Hepatocyte (in vitro differentiated cells): Measurements from ENCODE around the gene MLPH.

Source experiments
- EZH2 ChIP-seq: fragments of 200-600 bp; sonication (generic); IDR thresholded peaks from 2 replicates; pipeline ENCODE4 v1.6.1; 2016; ENCODE audit warnings: antibody characterized with exemption, mild to moderate bottlenecking, borderline replicate concordance
- TF ChIP-seq, protein P1 (sequence below): fragments of 200-600 bp; sonication (generic); IDR thresholded peaks from 2 replicates; pipeline ENCODE4 v1.5.1; 2016; ENCODE audit warnings: antibody characterized with exemption, mild to moderate bottlenecking; ENCODE audit not compliant: poor library complexity

DNA sequence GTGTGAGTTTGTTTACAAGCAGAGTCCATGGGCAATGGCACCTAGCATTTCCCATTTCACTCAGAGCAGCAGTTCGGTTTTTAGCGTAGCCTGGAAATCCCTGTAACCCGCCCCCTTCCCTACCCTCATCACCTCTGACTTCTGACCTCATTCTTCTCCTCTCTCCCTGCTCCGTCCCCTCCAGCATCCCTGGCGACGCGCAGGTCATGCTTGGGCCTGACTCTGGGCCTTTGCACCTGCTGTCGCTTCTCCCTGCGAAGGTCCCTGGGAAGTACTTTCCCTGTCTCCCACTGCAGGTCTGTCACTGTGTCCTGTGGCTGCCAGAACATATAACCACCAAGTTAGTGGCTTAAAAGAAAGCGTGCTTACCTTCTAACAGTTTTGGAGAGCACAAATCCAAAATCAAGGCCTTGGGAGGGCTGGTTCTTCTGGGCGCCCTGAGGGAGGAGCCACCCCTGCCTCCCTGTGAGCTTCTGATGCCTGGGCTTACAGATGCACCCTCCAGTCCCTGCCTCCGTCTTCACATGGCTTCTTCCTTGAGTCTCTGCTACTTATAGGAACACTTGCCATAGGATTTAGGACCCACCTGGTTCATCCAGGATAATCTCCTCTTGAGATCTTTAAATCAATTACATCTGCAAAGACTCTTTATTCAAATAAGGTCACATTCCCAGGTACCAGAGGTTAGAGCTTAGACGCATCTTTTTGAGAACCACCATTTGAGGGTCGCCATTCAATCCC, 111.6 kb downstream of the MLPH start:
- TF ChIP-seq, protein P1, sequence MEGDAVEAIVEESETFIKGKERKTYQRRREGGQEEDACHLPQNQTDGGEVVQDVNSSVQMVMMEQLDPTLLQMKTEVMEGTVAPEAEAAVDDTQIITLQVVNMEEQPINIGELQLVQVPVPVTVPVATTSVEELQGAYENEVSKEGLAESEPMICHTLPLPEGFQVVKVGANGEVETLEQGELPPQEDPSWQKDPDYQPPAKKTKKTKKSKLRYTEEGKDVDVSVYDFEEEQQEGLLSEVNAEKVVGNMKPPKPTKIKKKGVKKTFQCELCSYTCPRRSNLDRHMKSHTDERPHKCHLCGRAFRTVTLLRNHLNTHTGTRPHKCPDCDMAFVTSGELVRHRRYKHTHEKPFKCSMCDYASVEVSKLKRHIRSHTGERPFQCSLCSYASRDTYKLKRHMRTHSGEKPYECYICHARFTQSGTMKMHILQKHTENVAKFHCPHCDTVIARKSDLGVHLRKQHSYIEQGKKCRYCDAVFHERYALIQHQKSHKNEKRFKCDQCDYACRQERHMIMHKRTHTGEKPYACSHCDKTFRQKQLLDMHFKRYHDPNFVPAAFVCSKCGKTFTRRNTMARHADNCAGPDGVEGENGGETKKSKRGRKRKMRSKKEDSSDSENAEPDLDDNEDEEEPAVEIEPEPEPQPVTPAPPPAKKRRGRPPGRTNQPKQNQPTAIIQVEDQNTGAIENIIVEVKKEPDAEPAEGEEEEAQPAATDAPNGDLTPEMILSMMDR: no peak
- no peak for TF ChIP-seq EZH2
